Adrenal gland (tissue), 12 donors: Measurements from ENCODE around the gene PGBD5. TPM values are rescaled to one million over a fixed set of nuclear protein-coding genes. Genes with fewer than 3 reads are reported as not detected.

Source experiments
- DNase-seq, 7 donors: peaks; one replicate each; pipeline ENCODE4 v3.0.0-alpha.2; 2019 to 2020
- H3K27ac ChIP-seq, 5 donors: fragments of 200-600 bp; sonication (generic) in 4 of 5; 1 replicate in 3 of 5; 2 replicates in 2 of 5; pipeline versions ENCODE4 v1.5.1 to v1.8.0; 2016 to 2020; ENCODE audit warnings: mild to moderate bottlenecking in 1 of 5
- H3K27me3 ChIP-seq: fragments of 200-600 bp; 2 replicates; pipeline ENCODE4 v1.8.0; 2021
- H3K36me3 ChIP-seq, 2 donors: fragments of 200-600 bp; replicated peaks in 1 of 2; 1 replicate in 1 of 2; 2 replicates in 1 of 2; pipeline versions ENCODE4 v1.5.1 to v1.8.0; 2018 to 2022
- H3K4me1 ChIP-seq, 2 donors: fragments of 200-600 bp; replicated peaks in 1 of 2; 1 replicate in 1 of 2; 2 replicates in 1 of 2; pipeline versions ENCODE4 v1.5.1 to v1.8.0; 2018 to 2021
- H3K4me3 ChIP-seq, 4 donors: fragments of 200-600 bp; sonication (generic) in 3 of 4; one replicate each; pipeline ENCODE4 v1.5.1; 2016 to 2018
- H3K9me3 ChIP-seq, 3 donors: fragments of 200-600 bp; sonication (generic) in 1 of 3; replicated peaks in 1 of 3; 1 replicate in 2 of 3; 2 replicates in 1 of 3; pipeline versions ENCODE4 v1.5.1 to v1.8.0; 2016 to 2021
- POLR2A ChIP-seq, 2 donors: fragments of 450-650 bp; IDR thresholded peaks; one replicate each; pipeline ENCODE4 v1.6.1; 2017; ENCODE audit warnings: antibody characterized with exemption in 2 of 2, mild to moderate bottlenecking in 2 of 2, moderate library complexity in 1 of 2
- WGBS, 4 donors: extraction: QIAGEN DNeasy Blood & Tissue Kit in 2 of 4; methylation state at CpG; one replicate each; pipeline versions ENCODE4 v1.1.5 to v1.1.7; 2013 to 2017; 5-methylcytosine and 5-hydroxymethylcytosine counted together
- intact Hi-C, 2 donors: fragments of 100-400 bp; cut with DNase I; formaldehyde crosslinking; loops; one replicate each; pipeline versions ENCODE4 v1.14.1 to v1.15.0; 2022 to 2023
- polyA plus RNA-seq, 3 donors: library from polyadenylated mRNA; stranded (reverse); fragments of 200-250 nt in 2 of 3; fragments of 350-450 nt in 1 of 3; fragmentation: Illumina TruSeq in 1 of 3; extraction: RNeasy Lipid Tissue Mini Kit (QIAGEN cat#74804) in 1 of 3; gene quantifications; one replicate each; pipeline ENCODE4 v1.2.3, GENCODE V29; 2013 to 2014
- total RNA-seq, 9 donors: library from RNA; depleted of rRNA in 4 of 9; stranded (reverse); fragments of >200 nt in 4 of 9; fragments of 120-200 nt in 1 of 9; fragmentation: NEBNext Ultra II Directional in 1 of 9; extraction: Animal tissue kit (Norgen Biotek cat#: 25700) in 1 of 9; gene quantifications; one replicate each; pipeline versions ENCODE4 v1.1.0 to v1.2.4, GENCODE V29; 2013 to 2023
- TF ChIP-seq, protein P1 (sequence below), 6 experiments: fragments of 450-650 bp in 4 of 6; fragments of 200-600 bp in 2 of 6; sonication (generic) in 1 of 6; IDR thresholded peaks; 1 replicate in 5 of 6; 2 replicates in 1 of 6; pipeline versions ENCODE4 v1.5.1 to v1.8.0; 2016 to 2021; ENCODE audit warnings: antibody characterized with exemption in 6 of 6, mild to moderate bottlenecking in 2 of 6, moderate library complexity in 1 of 6
- donor health status: healthy with polysubstance abuse.
- donor health status: Bipolar disorder and iron deficiency.
- donor health status: DM: yes; HTN: yes; CAD: no.
- donor health status: DM: no; HTN: no; CAD: no.
- donor health status: DM: no; HTN: no; CAD: no.
- donor health status: DM: yes; HTN: yes; CAD: no.

PGBD5 gene
- total and polyA plus RNA-seq, 12 donors = 1.5 to 27.9 (median 9.9) TPM

DNA sequence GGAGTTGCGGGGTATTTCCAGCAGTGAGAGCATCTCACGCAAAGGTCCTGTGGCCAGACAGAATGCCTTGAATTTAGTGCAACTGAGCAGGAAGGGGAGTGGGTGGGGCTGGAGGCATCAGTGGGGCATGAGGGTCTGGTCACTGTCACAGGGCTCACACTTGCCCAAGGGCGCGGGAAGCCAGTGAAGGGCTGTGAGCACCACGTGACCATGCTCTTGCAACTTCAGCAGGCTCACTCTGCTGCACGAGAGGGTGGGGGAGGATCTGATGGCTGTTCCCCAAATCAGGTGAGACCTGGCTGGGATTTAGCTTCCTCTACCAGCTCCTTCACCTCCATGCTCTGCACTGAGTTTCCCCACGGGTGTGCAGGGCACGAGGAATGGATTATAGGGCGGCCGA is 64.2 kb downstream of the PGBD5 start:
- H3K27ac ChIP-seq = no peak overlapping the region
- no peak for DNase-seq
- intact Hi-C loops = no loop called here
- H3K27me3 ChIP-seq = no peaks in the 10 kb centered on the region
- H3K9me3 ChIP-seq = no peaks in the 10 kb centered on the region
- no peak overlapping the region for H3K4me3 ChIP-seq
- H3K36me3 ChIP-seq = no peaks in the 10 kb centered on the region
- WGBS, 4 donors = 80 to 96% (median 94%) methylated on average over 10 of the region's 10 CpGs
- H3K4me1 ChIP-seq = no peaks in the 10 kb centered on the region
- TF ChIP-seq, protein P1, sequence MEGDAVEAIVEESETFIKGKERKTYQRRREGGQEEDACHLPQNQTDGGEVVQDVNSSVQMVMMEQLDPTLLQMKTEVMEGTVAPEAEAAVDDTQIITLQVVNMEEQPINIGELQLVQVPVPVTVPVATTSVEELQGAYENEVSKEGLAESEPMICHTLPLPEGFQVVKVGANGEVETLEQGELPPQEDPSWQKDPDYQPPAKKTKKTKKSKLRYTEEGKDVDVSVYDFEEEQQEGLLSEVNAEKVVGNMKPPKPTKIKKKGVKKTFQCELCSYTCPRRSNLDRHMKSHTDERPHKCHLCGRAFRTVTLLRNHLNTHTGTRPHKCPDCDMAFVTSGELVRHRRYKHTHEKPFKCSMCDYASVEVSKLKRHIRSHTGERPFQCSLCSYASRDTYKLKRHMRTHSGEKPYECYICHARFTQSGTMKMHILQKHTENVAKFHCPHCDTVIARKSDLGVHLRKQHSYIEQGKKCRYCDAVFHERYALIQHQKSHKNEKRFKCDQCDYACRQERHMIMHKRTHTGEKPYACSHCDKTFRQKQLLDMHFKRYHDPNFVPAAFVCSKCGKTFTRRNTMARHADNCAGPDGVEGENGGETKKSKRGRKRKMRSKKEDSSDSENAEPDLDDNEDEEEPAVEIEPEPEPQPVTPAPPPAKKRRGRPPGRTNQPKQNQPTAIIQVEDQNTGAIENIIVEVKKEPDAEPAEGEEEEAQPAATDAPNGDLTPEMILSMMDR (IDR thresholded peaks at IDR 0.05) = no peak
- TF ChIP-seq POLR2A (IDR thresholded peaks at IDR 0.05) = no peak

DNA sequence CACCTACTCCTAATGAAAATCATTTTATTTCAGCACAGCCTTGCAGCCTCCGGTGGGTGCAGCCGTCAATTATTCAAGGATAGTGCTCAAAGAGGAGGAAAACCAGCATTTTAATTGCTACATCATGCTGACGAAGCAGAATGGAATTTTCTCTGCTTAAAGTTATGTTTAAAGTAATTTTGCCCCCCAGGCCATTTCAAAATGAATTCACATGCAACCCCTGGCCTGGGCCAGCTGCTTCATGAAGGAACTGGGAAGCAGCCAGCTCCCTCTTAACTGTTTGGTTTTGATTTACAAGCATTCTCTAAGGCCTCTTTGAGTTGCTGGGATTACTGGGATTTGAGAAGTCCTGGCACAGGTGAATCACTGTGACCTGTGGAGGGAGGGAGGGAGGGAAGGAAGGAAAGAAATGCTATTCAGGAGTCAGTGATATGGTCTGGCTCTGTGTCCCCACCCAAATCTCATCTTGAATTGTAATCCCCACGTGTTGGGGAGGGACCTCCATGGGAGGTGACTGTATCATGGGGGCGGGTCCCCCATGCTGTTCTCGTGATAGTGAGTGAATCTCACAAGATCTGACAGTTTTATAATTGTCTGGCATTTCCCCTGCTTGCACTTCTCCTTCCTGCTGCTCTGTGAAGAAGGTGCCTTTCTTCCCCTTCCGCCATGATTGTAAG is 66.0 kb downstream of the PGBD5 start:
- Histone ChIP-seq H3K36me3 (no peaks in the 10 kb centered on the region), H3K27ac (no peak overlapping the region), H3K27me3 (no peaks in the 10 kb centered on the region), H3K9me3 (no peaks in the 10 kb centered on the region), H3K4me1 (no peaks in the 10 kb centered on the region), H3K4me3 (no peak overlapping the region)
- WGBS, 4 donors = 75 to 89% (median 83%) methylated on average over 7 of the region's 7 CpGs
- no peak for DNase-seq
- TF ChIP-seq POLR2A (IDR thresholded peaks at IDR 0.05) = no peak
- TF ChIP-seq, protein P1 (IDR thresholded peaks at IDR 0.05) = no peak
- intact Hi-C loops = no loop called here

DNA sequence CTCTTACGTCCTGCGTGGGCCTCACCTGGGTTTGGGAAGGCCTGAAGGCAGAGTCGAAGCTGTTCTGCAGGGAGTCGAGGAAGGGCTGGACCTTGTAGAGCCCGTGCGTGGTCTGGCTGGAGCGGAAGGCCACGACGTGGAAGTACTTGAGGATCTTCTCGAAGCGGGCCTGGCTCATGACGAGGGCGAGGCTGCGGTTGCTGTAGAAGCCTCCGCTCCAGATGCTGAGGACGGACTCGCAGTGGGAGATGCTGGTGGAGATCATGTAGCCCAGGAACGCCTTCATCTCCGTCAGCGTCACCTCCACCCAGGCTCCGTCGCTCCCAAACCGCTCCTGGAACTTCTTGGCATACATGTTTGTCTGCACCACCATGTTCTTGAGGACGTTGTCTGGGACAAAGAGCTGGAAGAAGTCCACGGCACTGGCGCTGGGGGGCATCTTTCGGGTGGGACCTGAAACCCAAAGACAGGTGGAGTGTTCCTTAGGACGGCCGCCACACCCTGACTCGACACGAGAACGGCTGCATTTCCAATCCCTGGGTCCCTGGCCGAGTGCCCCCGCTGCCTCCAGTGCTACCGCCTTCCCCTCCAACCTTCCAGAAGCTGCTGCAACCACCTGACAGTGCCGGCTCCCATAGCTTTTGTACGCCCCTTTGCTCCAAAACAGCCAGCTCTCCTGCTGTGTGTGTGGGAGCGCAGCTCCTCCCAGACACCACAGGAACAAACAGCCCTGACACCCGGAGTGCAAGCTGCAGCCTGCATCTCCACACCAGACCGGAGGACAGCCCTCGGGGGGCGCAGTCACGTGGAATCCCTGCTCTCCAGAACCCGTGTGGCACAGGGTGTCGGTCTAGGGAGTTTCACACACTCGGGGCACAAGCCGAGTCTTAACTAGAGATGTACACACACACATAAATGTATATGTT is 69.0 kb downstream of the PGBD5 start:
- Histone ChIP-seq H3K4me1 (no peaks in the 10 kb centered on the region), H3K27ac (no peak overlapping the region), H3K9me3 (no peaks in the 10 kb centered on the region), H3K4me3 (no peak overlapping the region), H3K27me3 (no peaks in the 10 kb centered on the region), H3K36me3 (no peaks in the 10 kb centered on the region)
- intact Hi-C loops = no loop called here
- TF ChIP-seq, protein P1 (IDR thresholded peaks at IDR 0.05) = no peak
- TF ChIP-seq POLR2A (IDR thresholded peaks at IDR 0.05) = no peak
- DNase-seq = no peak
- 90 to 96% (median 91%) methylated on average over 36 to 47 of the region's 47 CpGs for WGBS, 4 donors

DNA sequence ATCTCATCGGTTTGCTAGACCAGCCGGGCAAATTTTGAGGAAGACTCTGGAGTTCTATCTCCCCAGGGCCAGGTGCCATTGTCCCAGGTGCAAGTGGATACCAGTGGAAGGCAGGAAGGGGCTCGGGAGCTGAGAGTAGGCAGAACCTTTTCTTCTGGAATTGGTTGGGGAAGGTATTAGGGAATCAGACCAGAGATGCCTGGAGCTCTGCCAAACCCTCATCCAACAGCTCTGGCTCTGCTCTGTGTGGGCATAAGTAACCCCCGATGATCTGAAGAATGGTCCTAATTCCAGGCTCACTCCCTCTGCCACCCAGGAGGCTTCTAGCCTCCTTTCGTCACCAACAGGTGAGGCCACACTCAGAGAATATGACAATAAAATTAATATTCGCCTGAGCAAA is 69.9 kb downstream of the PGBD5 start:
- Histone ChIP-seq H3K9me3 (no peaks in the 10 kb centered on the region), H3K4me3 (no peak overlapping the region), H3K4me1 (peaks cover 7 to 8% of the 10 kb centered on the region in 2 donors), H3K27me3 (no peaks in the 10 kb centered on the region), H3K36me3 (no peaks in the 10 kb centered on the region), H3K27ac (no peak overlapping the region)
- 91 to 93% (median 92%) methylated on average over 5 to 6 of the region's 6 CpGs for WGBS, 4 donors
- DNase-seq = no peak
- intact Hi-C loops = no loop called here
- TF ChIP-seq, protein P1 (IDR thresholded peaks at IDR 0.05) = no peak
- TF ChIP-seq POLR2A (IDR thresholded peaks at IDR 0.05) = no peak
